HUES64 (cell line): ENCODE measurements around the gene MYBPC3.
"Not testable (repeated sequence)": the region's sequence is repeated elsewhere in the genome, so short reads cannot be mapped to it uniquely, and the experiment has no call there.

ENCODE experiments used
- H3K27ac ChIP-seq: 2 replicates; pipeline ENCODE4 v1.7.0; 2013; ENCODE audit warnings: low read depth, low read length, inconsistent platforms
- H3K27me3 ChIP-seq: 2 replicates; pipeline ENCODE4 v1.6.1; 2013; ENCODE audit warnings: mild to moderate bottlenecking, low read length; ENCODE audit not compliant: insufficient read depth
- H3K36me3 ChIP-seq: 2 replicates; pipeline ENCODE4 v1.6.1; 2013; ENCODE audit warnings: mild to moderate bottlenecking, low read length; ENCODE audit not compliant: insufficient read depth
- H3K4me1 ChIP-seq: 2 replicates; pipeline ENCODE4 v1.6.1; 2013; ENCODE audit warnings: mild to moderate bottlenecking, low read length, moderate library complexity; ENCODE audit not compliant: insufficient read depth
- H3K4me3 ChIP-seq: 2 replicates; pipeline ENCODE4 v1.5.1; 2013; ENCODE audit warnings: mild to moderate bottlenecking, low read length, moderate library complexity
- H3K9ac ChIP-seq: 2 replicates; pipeline ENCODE4 v1.6.1; 2013; ENCODE audit warnings: mild to moderate bottlenecking, low read depth, low read length
- H3K9me3 ChIP-seq: 2 replicates; pipeline ENCODE4 v1.6.1; 2013; ENCODE audit warnings: low read depth, low read length; ENCODE audit not compliant: insufficient read depth
- WGBS: fragments of 150-250, 120-280 bp; methylation state at CpG from one replicate; pipeline ENCODE4 v1.1.7; 2013; ENCODE audit warnings: missing lambda C conversion rate; 5-methylcytosine and 5-hydroxymethylcytosine counted together

MYBPC3 gene

DNA sequence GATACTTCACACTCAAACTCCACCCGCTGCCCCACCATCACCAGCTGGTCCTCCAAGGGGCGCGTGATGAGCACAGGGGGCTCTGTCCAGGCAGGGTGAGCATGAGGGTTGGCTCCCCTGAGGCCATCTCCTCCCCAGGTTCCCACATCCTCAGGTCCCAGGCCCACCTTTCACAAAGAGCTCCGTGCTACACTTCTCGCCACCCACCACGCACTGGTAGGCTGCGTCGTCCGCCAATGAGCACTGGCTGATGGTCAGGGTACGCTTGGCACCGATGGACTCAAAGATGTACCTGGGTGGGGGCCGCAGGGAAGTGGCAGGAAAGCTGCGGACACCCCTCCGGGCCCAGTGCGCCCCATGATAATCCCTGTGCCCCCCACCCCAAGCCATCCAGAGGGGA is 9.6 kb downstream of the MYBPC3 start:
- WGBS: 94% methylated on average over 15 of the region's 15 CpGs
- no peak overlapping the region for H3K4me3 ChIP-seq
- H3K27ac ChIP-seq: no peak overlapping the region
- no peaks in the 10 kb centered on the region for H3K9me3 ChIP-seq
- H3K4me1 ChIP-seq: no peaks in the 10 kb centered on the region
- no peak overlapping the region for H3K9ac ChIP-seq
- H3K36me3 ChIP-seq: no peaks in the 10 kb centered on the region
- H3K27me3 ChIP-seq: no peaks in the 10 kb centered on the region

GRCh38 chr11:47342036-47342803 is 10.3 kb downstream of the MYBPC3 start:
- no peak overlapping the region for H3K27ac ChIP-seq
- H3K36me3 ChIP-seq: no peaks in the 10 kb centered on the region
- no peaks in the 10 kb centered on the region for H3K9me3 ChIP-seq
- no peaks in the 10 kb centered on the region for H3K4me1 ChIP-seq
- no peak overlapping the region for H3K9ac ChIP-seq
- no peak overlapping the region for H3K4me3 ChIP-seq
- WGBS: 94% methylated on average over 24 of the region's 24 CpGs
- H3K27me3 ChIP-seq: no peaks in the 10 kb centered on the region

GRCh38 chr11:47340980-47341775 is 11.3 kb downstream of the MYBPC3 start:
- H3K4me3 ChIP-seq: no peak overlapping the region
- H3K27ac ChIP-seq: no peak overlapping the region
- H3K9ac ChIP-seq: no peak overlapping the region
- no peaks in the 10 kb centered on the region for H3K27me3 ChIP-seq
- 78% methylated on average over 18 of the region's 18 CpGs for WGBS
- H3K4me1 ChIP-seq: no peaks in the 10 kb centered on the region
- H3K9me3 ChIP-seq: no peaks in the 10 kb centered on the region
- H3K36me3 ChIP-seq: no peaks in the 10 kb centered on the region

- no peak overlapping the region for H3K27ac ChIP-seq
- H3K4me3 ChIP-seq: no peak overlapping the region
- no peaks in the 10 kb centered on the region for H3K27me3 ChIP-seq
- no peaks in the 10 kb centered on the region for H3K4me1 ChIP-seq
- no peaks in the 10 kb centered on the region for H3K9me3 ChIP-seq
- 85% methylated on average over 9 of the region's 9 CpGs for WGBS
- no peaks in the 10 kb centered on the region for H3K36me3 ChIP-seq
- H3K9ac ChIP-seq: no peak overlapping the region
These were observed 12.5 kb downstream of the MYBPC3 start for GRCh38 chr11:47340010-47340409.

GRCh38 chr11:47338396-47339241 is 13.9 kb downstream of the MYBPC3 start:
- Histone ChIP-seq H3K27me3 (no peaks in the 10 kb centered on the region), H3K9ac (no peak overlapping the region), H3K9me3 (no peaks in the 10 kb centered on the region), H3K36me3 (no peaks in the 10 kb centered on the region), H3K27ac (no peak overlapping the region), H3K4me1 (no peaks in the 10 kb centered on the region), H3K4me3 (no peak overlapping the region)
- WGBS: 93% methylated on average over 27 of the region's 27 CpGs

GRCh38 chr11:47337229-47337924 is 15.1 kb downstream of the MYBPC3 start:
- no peaks in the 10 kb centered on the region for H3K27me3 ChIP-seq
- no peak overlapping the region for H3K27ac ChIP-seq
- no peaks in the 10 kb centered on the region for H3K4me1 ChIP-seq
- H3K9me3 ChIP-seq: no peaks in the 10 kb centered on the region
- H3K36me3 ChIP-seq: no peaks in the 10 kb centered on the region
- 91% methylated on average over 34 of the region's 34 CpGs for WGBS
- no peak overlapping the region for H3K9ac ChIP-seq
- no peak overlapping the region for H3K4me3 ChIP-seq

GRCh38 chr11:47336595-47336994 is 15.9 kb downstream of the MYBPC3 start:
- Histone ChIP-seq H3K27me3 (no peaks in the 10 kb centered on the region), H3K4me3 (no peak overlapping the region), H3K9ac (no peak overlapping the region), H3K36me3 (no peaks in the 10 kb centered on the region), H3K9me3 (no peaks in the 10 kb centered on the region), H3K4me1 (no peaks in the 10 kb centered on the region), H3K27ac (no peak overlapping the region)
- WGBS: 96% methylated on average over 4 of the region's 4 CpGs

GRCh38 chr11:47335733-47336132 is 16.8 kb downstream of the MYBPC3 start:
- 84% methylated on average over 9 of the region's 9 CpGs for WGBS
- Histone ChIP-seq H3K27ac (no peak overlapping the region), H3K36me3 (no peaks in the 10 kb centered on the region), H3K9ac (no peak overlapping the region), H3K4me1 (no peaks in the 10 kb centered on the region), H3K4me3 (no peak overlapping the region), H3K27me3 (no peaks in the 10 kb centered on the region), H3K9me3 (no peaks in the 10 kb centered on the region)

DNA sequence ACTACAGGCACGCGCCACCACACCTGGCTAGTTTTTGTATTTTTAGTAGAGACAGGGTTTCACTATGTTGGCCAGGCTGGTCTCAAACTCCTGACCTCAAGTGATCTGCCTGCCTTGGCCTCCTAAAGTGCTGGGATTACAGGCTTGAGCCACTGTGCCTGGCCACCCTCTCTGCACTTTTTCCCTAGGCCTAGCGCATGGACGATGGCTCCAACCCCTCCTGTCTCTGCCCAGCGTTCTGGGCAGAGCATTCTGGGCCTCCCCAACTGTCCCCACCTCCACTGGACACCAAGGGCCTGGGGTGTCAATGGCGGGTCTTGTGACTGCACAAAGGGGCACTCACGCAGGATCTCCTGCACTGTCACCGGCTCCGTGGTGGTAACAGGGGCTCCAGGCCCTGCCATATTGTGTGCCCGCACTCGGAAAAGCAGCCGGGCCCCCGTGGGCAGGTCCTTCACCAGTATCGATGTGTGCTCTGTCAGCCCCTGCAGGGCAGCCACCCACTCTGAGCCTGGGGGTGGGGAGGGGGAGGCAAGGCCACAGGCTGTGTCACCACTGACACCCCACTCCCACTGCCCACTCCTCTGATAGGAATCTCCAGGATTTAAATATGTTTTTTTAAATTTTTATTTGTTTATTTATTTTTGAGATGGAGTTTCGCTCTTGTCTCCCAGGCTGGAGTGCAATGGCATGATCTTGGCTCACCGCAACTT is 17.6 kb downstream of the MYBPC3 start:
- not testable (repeated sequence) for H3K4me3 ChIP-seq, H3K27me3 ChIP-seq, H3K9ac ChIP-seq, H3K36me3 ChIP-seq, H3K27ac ChIP-seq, H3K4me1 ChIP-seq, H3K9me3 ChIP-seq
- 94% methylated on average over 16 of the region's 16 CpGs for WGBS

- no peak overlapping the region for H3K9ac ChIP-seq
- H3K4me3 ChIP-seq: no peak overlapping the region
- 93% methylated on average over 8 of the region's 8 CpGs for WGBS
- no peaks in the 10 kb centered on the region for H3K9me3 ChIP-seq
- H3K27ac ChIP-seq: no peak overlapping the region
- peaks cover 10% of the 10 kb centered on the region for H3K36me3 ChIP-seq
- no peaks in the 10 kb centered on the region for H3K4me1 ChIP-seq
- no peaks in the 10 kb centered on the region for H3K27me3 ChIP-seq
These were observed 18.5 kb downstream of the MYBPC3 start for GRCh38 chr11:47333886-47334443.
